ENCODE results near the gene KIF3A.

Gene KIF3A

GRCh38 chr5:132651838-132652469, 85.4 kb downstream of the KIF3A start:
- no peak overlapping the region for H3K4me2 ChIP-seq (ENCODE audit: low read length)
- H3K9ac ChIP-seq (ENCODE audit: low read depth, low read length), result no peak overlapping the region
- H3K4me3 ChIP-seq (ENCODE audit: low read length), result no peak overlapping the region
- no peaks in the 10 kb centered on the region for H3K9me3 ChIP-seq (replicated peaks; ENCODE audit: low read length)
- no peaks in the 10 kb centered on the region for H3K36me3 ChIP-seq (ENCODE audit: insufficient read depth, low read length)
- peaks cover 12% of the 10 kb centered on the region for H3K4me1 ChIP-seq (ENCODE audit: control insufficient read depth, insufficient read depth, low read length)
- peaks cover 15% of the 10 kb centered on the region for H3K27me3 ChIP-seq (ENCODE audit: control insufficient read depth, insufficient read depth, low read length)

GRCh38 chr5:132648355-132648754, 89.0 kb downstream of the KIF3A start:
- Histone ChIP-seq H3K9me3 (replicated peaks; ENCODE audit: low read length) (no peaks in the 10 kb centered on the region), H3K4me3 (ENCODE audit: low read length) (no peak overlapping the region), H3K36me3 (ENCODE audit: insufficient read depth, low read length) (peaks cover 3% of the 10 kb centered on the region), H3K4me1 (ENCODE audit: control insufficient read depth, insufficient read depth, low read length) (no peaks in the 10 kb centered on the region), H3K4me2 (ENCODE audit: low read length) (no peak overlapping the region), H3K9ac (ENCODE audit: low read depth, low read length) (no peak overlapping the region), H3K27me3 (ENCODE audit: control insufficient read depth, insufficient read depth, low read length) (peaks cover 1% of the 10 kb centered on the region)

- no peaks in the 10 kb centered on the region for H3K9me3 ChIP-seq (replicated peaks; ENCODE audit: low read length)
- no peak overlapping the region for H3K4me2 ChIP-seq (ENCODE audit: low read length)
- no peak overlapping the region for H3K9ac ChIP-seq (ENCODE audit: low read depth, low read length)
- H3K4me3 ChIP-seq (ENCODE audit: low read length), result no peak overlapping the region
- peaks cover 10% of the 10 kb centered on the region for H3K36me3 ChIP-seq (ENCODE audit: insufficient read depth, low read length)
- no peaks in the 10 kb centered on the region for H3K27me3 ChIP-seq (ENCODE audit: control insufficient read depth, insufficient read depth, low read length)
- no peaks in the 10 kb centered on the region for H3K4me1 ChIP-seq (ENCODE audit: control insufficient read depth, insufficient read depth, low read length)
These were observed 89.9 kb downstream of the KIF3A start for GRCh38 chr5:132647473-132647872.

GRCh38 chr5:132646583-132647266, 90.6 kb downstream of the KIF3A start:
- Histone ChIP-seq H3K4me1 (ENCODE audit: control insufficient read depth, insufficient read depth, low read length) (no peaks in the 10 kb centered on the region), H3K36me3 (ENCODE audit: insufficient read depth, low read length) (peaks cover 17% of the 10 kb centered on the region), H3K9me3 (replicated peaks; ENCODE audit: low read length) (no peaks in the 10 kb centered on the region), H3K9ac (ENCODE audit: low read depth, low read length) (no peak overlapping the region), H3K4me2 (ENCODE audit: low read length) (no peak overlapping the region), H3K27me3 (ENCODE audit: control insufficient read depth, insufficient read depth, low read length) (no peaks in the 10 kb centered on the region), H3K4me3 (ENCODE audit: low read length) (no peak overlapping the region)

DNA sequence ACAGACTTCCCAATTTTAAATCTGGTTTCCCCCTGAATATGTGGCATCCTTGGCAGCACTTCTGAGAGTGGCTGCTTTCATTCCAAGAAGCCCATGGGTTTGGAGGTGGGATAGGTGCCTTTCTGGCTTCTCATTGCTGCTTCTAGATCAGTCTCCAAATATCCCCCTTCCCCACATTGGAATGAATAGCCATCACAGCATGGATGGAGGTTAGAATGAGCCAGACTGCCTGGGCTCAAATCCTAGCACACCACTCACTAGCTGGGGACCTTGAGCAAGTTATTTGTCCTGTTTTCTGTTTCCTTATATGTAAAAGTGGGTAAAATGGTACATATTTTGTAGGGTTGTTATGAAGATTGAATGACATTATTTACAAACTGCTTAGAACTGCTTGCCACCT, 93.2 kb downstream of the KIF3A start:
- H3K9ac ChIP-seq (ENCODE audit: low read depth, low read length), result no peak overlapping the region
- no peaks in the 10 kb centered on the region for H3K27me3 ChIP-seq (ENCODE audit: control insufficient read depth, insufficient read depth, low read length)
- H3K4me1 ChIP-seq (ENCODE audit: control insufficient read depth, insufficient read depth, low read length), result no peaks in the 10 kb centered on the region
- no peaks in the 10 kb centered on the region for H3K9me3 ChIP-seq (replicated peaks; ENCODE audit: low read length)
- peaks cover 40% of the 10 kb centered on the region for H3K36me3 ChIP-seq (ENCODE audit: insufficient read depth, low read length)
- H3K4me2 ChIP-seq (ENCODE audit: low read length), result no peak overlapping the region
- no peak overlapping the region for H3K4me3 ChIP-seq (ENCODE audit: low read length)
